Kidney epithelial cell (primary cell): ENCODE data around the gene ST8SIA3. TPM values are rescaled to one million over a fixed set of nuclear protein-coding genes. Genes with fewer than 3 reads are reported as not detected.

Source experiments
- DNase-seq: peaks from one replicate; pipeline ENCODE4 v3.0.0-alpha.2; 2010; ENCODE audit warnings: low read depth
- H3K27me3 ChIP-seq: 2 replicates; pipeline ENCODE4 v1.6.0; 2011; ENCODE audit warnings: low read length; ENCODE audit not compliant: control insufficient read depth, insufficient read depth
- H3K36me3 ChIP-seq: 2 replicates; pipeline ENCODE4 v1.5.1; 2011; ENCODE audit warnings: low read length; ENCODE audit not compliant: control insufficient read depth, insufficient read depth
- H3K4me3 ChIP-seq: 2 replicates; pipeline ENCODE4 v1.5.1; 2011; ENCODE audit warnings: low read depth, mild to moderate bottlenecking, control low read depth, low read length
- total RNA-seq: library from RNA; depleted of rRNA; stranded (reverse); fragments of >200 nt; gene quantifications from 2 replicates; pipeline ENCODE4 v1.2.3, GENCODE V29; 2015
- TF ChIP-seq, protein P1 (sequence below): IDR thresholded peaks from 2 replicates; pipeline ENCODE4 v1.5.1; 2011; ENCODE audit warnings: mild to moderate bottlenecking, moderate library complexity, low read length, control low read depth, inconsistent platforms; ENCODE audit not compliant: insufficient read depth, poor library complexity, severe bottlenecking

The ST8SIA3 gene
- total RNA-seq, 1 donor from 2014 or later = not detected

DNA sequence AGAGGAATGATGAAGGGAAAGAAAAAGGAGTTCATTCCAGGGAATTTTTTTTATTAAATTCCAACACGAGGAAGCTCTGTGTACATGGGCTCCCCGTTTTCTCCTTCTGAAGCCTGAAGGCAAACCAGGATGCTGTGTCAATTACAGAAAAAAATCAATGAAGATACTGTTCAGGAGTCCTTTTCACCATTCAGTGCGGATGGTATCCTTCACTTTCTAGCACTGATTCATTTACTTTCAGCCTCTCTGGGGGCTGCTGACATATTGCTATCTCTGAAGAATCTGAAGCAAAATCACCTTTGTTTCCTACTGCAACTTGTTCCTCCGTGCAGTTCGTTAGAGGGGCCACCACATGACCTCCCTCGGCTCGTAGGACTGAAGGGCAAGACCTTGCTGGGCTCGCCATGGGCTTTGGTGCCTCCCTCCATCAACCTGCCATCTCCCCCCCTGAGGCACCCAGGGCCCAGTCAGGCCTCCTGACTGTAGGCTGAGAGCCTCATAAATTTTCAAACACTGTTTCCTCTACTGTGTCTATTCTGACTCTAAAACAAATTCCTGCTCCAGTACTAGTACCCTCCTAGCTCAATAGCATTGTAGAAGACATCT is 25.5 kb upstream of the ST8SIA3 start:
- no peaks in the 10 kb centered on the region for H3K36me3 ChIP-seq
- H3K27me3 ChIP-seq = no peaks in the 10 kb centered on the region
- no peak for DNase-seq
- H3K4me3 ChIP-seq = no peak overlapping the region
- TF ChIP-seq, protein P1, sequence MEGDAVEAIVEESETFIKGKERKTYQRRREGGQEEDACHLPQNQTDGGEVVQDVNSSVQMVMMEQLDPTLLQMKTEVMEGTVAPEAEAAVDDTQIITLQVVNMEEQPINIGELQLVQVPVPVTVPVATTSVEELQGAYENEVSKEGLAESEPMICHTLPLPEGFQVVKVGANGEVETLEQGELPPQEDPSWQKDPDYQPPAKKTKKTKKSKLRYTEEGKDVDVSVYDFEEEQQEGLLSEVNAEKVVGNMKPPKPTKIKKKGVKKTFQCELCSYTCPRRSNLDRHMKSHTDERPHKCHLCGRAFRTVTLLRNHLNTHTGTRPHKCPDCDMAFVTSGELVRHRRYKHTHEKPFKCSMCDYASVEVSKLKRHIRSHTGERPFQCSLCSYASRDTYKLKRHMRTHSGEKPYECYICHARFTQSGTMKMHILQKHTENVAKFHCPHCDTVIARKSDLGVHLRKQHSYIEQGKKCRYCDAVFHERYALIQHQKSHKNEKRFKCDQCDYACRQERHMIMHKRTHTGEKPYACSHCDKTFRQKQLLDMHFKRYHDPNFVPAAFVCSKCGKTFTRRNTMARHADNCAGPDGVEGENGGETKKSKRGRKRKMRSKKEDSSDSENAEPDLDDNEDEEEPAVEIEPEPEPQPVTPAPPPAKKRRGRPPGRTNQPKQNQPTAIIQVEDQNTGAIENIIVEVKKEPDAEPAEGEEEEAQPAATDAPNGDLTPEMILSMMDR = no peak

GRCh38 chr18:57328665-57329064 is 23.7 kb upstream of the ST8SIA3 start:
- Histone ChIP-seq H3K36me3 (no peaks in the 10 kb centered on the region), H3K27me3 (no peaks in the 10 kb centered on the region), H3K4me3 (no peak overlapping the region)
- TF ChIP-seq, protein P1 = no peak
- DNase-seq = no peak

GRCh38 chr18:57329856-57330255 is 22.5 kb upstream of the ST8SIA3 start:
- Histone ChIP-seq H3K27me3 (no peaks in the 10 kb centered on the region), H3K36me3 (no peaks in the 10 kb centered on the region), H3K4me3 (no peak overlapping the region)
- TF ChIP-seq, protein P1 = no peak
- no peak for DNase-seq

DNA sequence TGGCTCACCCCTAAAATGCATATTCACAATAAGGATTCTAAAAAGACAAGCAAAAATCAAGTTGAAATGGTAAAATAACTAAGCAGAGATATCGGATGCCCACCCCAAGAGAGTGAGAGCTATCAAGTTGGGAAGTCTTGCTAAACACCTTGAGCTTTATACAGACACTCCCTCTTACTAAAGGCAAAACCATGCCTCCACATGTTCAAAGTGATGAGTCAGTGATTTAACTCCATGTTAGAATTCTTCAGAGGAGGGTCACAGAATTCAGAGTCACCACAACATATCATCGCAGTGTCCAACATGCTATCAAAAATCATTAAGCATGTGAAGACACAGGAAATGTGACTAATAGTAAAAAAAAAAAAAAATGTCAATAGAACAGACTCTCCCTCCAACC is 20.6 kb upstream of the ST8SIA3 start:
- H3K36me3 ChIP-seq = no peaks in the 10 kb centered on the region
- no peak for DNase-seq

DNA sequence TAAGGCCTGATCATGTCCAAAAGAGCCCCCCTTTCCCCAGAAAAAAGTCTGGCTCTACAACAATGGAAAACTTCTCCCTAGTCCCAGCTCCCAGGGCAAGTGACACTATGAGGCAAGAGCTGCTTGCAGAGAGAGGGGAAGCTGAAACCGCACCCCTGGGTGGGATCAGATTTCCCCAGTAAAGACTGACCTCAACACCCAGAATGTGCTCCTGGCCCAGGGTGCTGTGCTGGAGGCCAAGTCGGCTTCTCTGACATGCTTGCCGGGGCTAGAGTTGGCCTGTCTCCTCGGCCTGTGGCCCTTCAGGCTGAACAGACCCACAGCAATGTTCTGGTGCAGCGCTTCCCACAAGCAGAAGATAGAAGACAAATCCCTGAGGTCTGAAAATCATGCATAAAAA is 18.4 kb upstream of the ST8SIA3 start:
- DNase-seq = no peak
- Histone ChIP-seq H3K4me3 (no peak overlapping the region), H3K36me3 (no peaks in the 10 kb centered on the region), H3K27me3 (no peaks in the 10 kb centered on the region)
- TF ChIP-seq, protein P1 = no peak

More for the DNA sequence above, 20.6 kb upstream of the ST8SIA3 start:
- no peaks in the 10 kb centered on the region for H3K27me3 ChIP-seq
- TF ChIP-seq, protein P1 = no peak
- no peak overlapping the region for H3K4me3 ChIP-seq

GRCh38 chr18:57334383-57334782 is 18.0 kb upstream of the ST8SIA3 start:
- H3K4me3 ChIP-seq = no peak overlapping the region
- TF ChIP-seq, protein P1 = no peak
- no peak for DNase-seq
- no peaks in the 10 kb centered on the region for H3K36me3 ChIP-seq
- H3K27me3 ChIP-seq = no peaks in the 10 kb centered on the region
